HL-60/S4 (cell line): Measurements from ENCODE around the gene POLG.

Experiments used
- in situ Hi-C: fragments of 300-500 bp; cut with MboI; formaldehyde crosslinking; loops from 2 replicates; pipeline ENCODE4 v1.14.3; 2022; ENCODE audit warnings: low sequenced_read_pairs

Gene POLG

GRCh38 chr15:89370120-89370977 is 35.7 kb upstream of the POLG start:
- in situ Hi-C loops: no loop called here

GRCh38 chr15:89369341-89369947 is 34.8 kb upstream of the POLG start:
- in situ Hi-C loops: no loop called here

DNA sequence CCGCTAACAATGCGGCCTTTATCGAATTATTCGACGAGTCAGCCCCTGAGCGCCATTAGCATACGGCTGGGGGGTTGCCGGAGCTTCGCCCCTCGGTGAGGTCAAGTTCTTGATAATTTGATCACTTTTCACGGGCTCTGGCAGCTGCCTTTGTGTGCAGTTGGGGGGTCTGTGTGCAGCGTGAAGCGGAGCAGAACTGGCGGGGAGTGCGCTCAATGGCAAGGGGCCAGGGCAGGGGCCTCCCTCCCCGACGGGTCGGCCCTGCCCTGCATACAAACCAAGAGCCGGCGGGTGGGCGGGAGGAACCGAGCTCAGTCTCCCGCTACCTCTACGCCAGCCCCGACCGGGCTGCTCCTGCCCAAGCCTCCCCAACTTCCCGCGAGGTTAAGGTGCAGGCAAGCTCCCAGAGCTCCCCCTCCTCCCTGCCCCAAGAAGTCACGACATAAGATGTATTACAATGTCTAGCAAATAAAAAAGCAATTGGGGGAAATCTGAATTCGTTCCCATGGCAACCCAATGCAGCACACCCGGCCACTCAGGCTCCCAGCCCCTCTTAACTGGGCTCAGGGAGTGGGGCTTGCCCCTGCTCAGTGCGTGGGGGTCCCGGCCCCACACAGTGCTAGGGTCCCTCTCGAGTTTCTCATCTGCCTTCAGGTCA is 34.1 kb upstream of the POLG start:
- in situ Hi-C loops: no loop called here

GRCh38 chr15:89367485-89368451 is 33.1 kb upstream of the POLG start:
- in situ Hi-C loops: no loop called here

DNA sequence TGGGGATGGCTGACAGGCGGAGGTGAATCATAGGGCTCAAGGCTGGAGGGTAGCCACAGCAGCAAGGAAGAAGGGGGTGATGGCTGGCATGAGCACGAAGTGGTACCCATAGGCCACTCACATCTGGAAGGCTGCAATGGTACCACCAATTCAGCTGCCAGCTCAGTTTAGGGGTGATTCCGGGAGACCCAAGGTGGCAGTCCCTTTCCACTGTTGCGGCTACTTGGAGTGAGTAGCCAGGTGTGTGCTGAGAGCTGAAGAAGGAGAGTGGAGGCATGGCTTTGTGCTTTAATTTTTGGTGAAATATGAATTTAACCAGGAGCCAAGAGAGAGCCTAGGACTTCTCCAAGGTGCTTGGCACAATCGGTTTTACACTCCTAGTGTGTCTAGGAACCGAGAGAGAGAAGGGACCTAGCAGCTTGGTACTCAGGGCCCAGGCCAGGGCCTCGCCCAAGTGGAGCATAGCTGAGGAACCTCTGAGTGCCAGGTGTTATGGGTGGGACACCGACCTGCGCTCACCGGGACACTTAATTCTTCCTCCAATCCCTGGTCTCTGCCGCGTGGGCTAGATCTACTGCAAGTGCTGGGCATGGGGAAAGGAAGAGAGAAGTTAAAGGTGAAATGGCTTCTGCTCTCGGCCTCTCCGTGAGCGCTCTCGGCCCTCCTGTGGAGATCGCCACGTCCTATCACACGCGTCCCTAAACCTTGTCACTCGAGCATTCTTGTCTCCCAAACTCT is 32.2 kb upstream of the POLG start:
- in situ Hi-C loops: no loop called here

- in situ Hi-C loops: no loop called here
These were observed 30.9 kb upstream of the POLG start for GRCh38 chr15:89365462-89366065.

GRCh38 chr15:89364741-89365450 is 30.3 kb upstream of the POLG start:
- in situ Hi-C loops: loop anchor here (5.0 kb wide), 1 partner anchor 52 kb away; no protein-coding TSS in a partner anchor

- in situ Hi-C loops: loop anchor here (5.0 kb wide), 1 partner anchor 53 kb away; no protein-coding TSS in a partner anchor
These were observed 29.7 kb upstream of the POLG start for GRCh38 chr15:89364341-89364740.

- in situ Hi-C loops: loop anchor here (5.0 kb wide), 1 partner anchor 54 kb away; no protein-coding TSS in a partner anchor
These were observed 29.1 kb upstream of the POLG start for GRCh38 chr15:89363770-89364169.

DNA sequence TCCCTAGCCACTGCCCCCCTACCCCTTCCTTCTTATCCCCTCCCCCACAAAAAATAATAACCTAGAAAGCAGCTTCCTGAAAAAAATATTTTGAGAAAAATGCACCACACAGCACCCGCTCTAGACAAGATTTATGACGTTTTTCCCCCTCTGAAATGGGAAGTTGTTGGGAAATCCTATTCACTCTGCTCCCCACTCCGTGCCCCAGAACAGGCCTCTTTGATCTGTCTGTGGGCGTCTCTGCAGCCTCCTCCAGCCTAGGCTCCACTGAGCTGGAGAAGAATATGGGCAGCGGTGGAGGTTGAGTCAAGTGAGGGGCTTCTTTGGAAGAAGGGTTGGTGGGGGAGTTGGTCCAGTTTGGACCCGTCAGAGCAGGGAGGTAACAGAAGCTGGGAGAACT is 28.5 kb upstream of the POLG start:
- in situ Hi-C loops: loop anchor here (5.0 kb wide), 1 partner anchor 54 kb away; no protein-coding TSS in a partner anchor

- in situ Hi-C loops: loop anchor here (5.0 kb wide), 1 partner anchor 55 kb away; no protein-coding TSS in a partner anchor
These were observed 27.8 kb upstream of the POLG start for GRCh38 chr15:89362203-89363101.

GRCh38 chr15:89361451-89362202 is 27.0 kb upstream of the POLG start:
- in situ Hi-C loops: loop anchor here (5.0 kb wide), 1 partner anchor 56 kb away; no protein-coding TSS in a partner anchor

- in situ Hi-C loops: loop anchor here (5.0 kb wide), 1 partner anchor 57 kb away; no protein-coding TSS in a partner anchor
These were observed 25.8 kb upstream of the POLG start for GRCh38 chr15:89360294-89360971.

- in situ Hi-C loops: loop anchor here (5.0 kb wide), 1 partner anchor 58 kb away; no protein-coding TSS in a partner anchor
These were observed 25.1 kb upstream of the POLG start for GRCh38 chr15:89359471-89360293.

DNA sequence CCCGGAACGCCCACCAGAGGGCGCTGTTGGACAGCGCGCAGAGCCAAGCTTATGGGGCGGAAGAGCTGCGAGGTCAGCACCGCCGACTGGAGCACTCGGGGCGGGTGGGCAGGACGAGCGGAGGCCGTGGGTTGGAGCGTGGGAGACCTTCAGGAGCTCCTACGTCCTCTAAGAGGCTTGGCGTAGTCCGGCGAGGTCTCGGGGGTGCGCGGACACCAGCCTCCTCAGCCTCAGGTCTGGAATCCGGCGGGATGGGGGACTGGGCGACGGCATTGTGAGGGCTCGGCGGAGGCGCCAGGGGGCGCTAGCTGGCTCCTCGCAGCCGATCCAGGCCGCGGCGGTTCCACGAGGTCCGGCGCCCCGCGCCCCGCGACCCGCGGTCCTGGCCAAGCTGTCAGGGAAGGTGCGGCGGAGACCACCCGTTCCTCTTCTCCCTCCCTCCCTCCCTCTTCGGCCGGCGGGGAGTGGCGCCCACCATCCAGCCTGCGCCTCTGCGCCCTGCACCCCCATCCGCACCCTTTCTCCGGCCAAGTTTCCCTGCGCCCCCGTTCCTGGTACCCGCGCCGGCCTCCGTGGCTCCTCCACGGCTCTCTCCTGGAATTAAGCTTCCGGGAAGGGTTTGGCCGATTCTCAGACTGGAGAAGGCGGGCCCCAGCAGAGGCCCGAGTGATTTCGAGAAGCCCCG is 24.3 kb upstream of the POLG start:
- in situ Hi-C loops: no loop called here
